Measurements from ENCODE around the gene CDH23. TPM values are rescaled to one million over a fixed set of nuclear protein-coding genes. Genes with fewer than 3 reads are reported as not detected.

CDH23 gene
- total RNA-seq, 1 donor from 2014 or later, result 0.29 TPM

GRCh38 chr10:71562904-71563303 is 166.2 kb downstream of the CDH23 start:
- ChIA-PET CTCF (interaction anchor here (1.4 kb wide), 1 partner anchor 178 kb away, joined by 3 read pairs; no protein-coding TSS in a partner anchor), POLR2A (no interaction called here)
- DNase-seq (no peak), ATAC-seq (ENCODE audit: low read depth) (no peak)
- H3K27me3 Mint-ChIP-seq, result peaks cover 29% of the 10 kb centered on the region
- no peaks in the 10 kb centered on the region for H3K4me1 Mint-ChIP-seq
- TF ChIP-seq, protein P1, sequence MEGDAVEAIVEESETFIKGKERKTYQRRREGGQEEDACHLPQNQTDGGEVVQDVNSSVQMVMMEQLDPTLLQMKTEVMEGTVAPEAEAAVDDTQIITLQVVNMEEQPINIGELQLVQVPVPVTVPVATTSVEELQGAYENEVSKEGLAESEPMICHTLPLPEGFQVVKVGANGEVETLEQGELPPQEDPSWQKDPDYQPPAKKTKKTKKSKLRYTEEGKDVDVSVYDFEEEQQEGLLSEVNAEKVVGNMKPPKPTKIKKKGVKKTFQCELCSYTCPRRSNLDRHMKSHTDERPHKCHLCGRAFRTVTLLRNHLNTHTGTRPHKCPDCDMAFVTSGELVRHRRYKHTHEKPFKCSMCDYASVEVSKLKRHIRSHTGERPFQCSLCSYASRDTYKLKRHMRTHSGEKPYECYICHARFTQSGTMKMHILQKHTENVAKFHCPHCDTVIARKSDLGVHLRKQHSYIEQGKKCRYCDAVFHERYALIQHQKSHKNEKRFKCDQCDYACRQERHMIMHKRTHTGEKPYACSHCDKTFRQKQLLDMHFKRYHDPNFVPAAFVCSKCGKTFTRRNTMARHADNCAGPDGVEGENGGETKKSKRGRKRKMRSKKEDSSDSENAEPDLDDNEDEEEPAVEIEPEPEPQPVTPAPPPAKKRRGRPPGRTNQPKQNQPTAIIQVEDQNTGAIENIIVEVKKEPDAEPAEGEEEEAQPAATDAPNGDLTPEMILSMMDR (IDR thresholded peaks at IDR 0.05), result no peak
- H3K9me3 Mint-ChIP-seq, result no peaks in the 10 kb centered on the region
- no peak overlapping the region for H3K27ac Mint-ChIP-seq
- no peaks in the 10 kb centered on the region for H3K36me3 Mint-ChIP-seq (ENCODE audit: low read depth)
- no peak overlapping the region for H3K4me3 Mint-ChIP-seq
- intact Hi-C loops (cut with micrococcal nuclease), result no loop called here

GRCh38 chr10:71564194-71564820 is 167.6 kb downstream of the CDH23 start:
- ATAC-seq (ENCODE audit: low read depth), result no peak
- CTCF ChIA-PET, result interaction anchor here (1.4 to 1.6 kb wide), 2 partner anchors 179 to 180 kb away, joined by 3 to 5 read pairs; no protein-coding TSS in a partner anchor

DNA sequence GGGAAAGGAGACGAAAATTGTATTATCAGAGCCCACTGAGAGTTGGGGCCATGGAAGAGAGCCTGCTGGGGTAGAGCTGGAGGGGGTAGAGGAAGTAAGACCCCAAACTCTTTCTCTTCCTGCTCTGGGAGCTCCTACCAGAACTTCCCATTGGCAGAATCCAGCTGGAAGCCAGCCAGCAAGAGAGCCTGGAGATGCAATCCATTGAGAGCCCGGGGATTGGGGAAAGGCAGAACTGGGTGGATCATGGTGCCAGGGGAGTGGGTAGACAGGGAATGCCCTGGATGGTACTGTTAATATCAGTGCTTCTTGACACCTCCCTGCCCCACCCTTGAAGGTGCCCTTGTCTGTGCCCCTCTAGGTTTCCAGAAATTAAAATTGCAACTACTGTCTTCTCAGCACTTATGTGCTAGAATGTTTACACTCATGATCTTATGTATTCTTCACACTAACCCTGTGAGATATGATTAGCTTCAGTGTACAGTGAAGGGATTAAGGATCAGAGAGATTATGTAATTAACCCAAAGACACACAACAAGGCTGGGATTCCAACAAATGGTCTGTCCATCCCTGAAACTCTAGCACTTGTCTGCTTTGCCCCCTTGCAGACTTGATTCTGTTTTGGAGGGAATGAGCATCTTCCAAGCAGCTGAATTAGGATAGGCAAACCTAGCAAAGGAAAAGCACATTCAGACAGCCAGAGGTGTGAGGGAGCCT is 168.7 kb downstream of the CDH23 start:
- Mint-ChIP-seq H3K27me3 (peaks cover 16% of the 10 kb centered on the region), H3K9me3 (no peaks in the 10 kb centered on the region), H3K36me3 (ENCODE audit: low read depth) (no peaks in the 10 kb centered on the region), H3K4me1 (no peaks in the 10 kb centered on the region), H3K4me3 (no peak overlapping the region), H3K27ac (no peak overlapping the region)
- ATAC-seq (ENCODE audit: low read depth) (no peak), DNase-seq (no peak)
- ChIA-PET POLR2A (no interaction called here), CTCF (interaction anchor here (1.6 to 7.3 kb wide), 2 partner anchors 181 to 250 kb away, joined by 5 to 109 read pairs; partner anchors contain the start of gene SLC29A3)
- intact Hi-C loops (cut with micrococcal nuclease), result no loop called here
- TF ChIP-seq, protein P1 (IDR thresholded peaks at IDR 0.05), result no peak

More at GRCh38 chr10:71564194-71564820, 167.6 kb downstream of the CDH23 start:
- no peaks in the 10 kb centered on the region for H3K4me1 Mint-ChIP-seq
- H3K27ac Mint-ChIP-seq, result no peak overlapping the region
- TF ChIP-seq, protein P1 (IDR thresholded peaks at IDR 0.05), result no peak
- intact Hi-C loops (cut with micrococcal nuclease), result no loop called here
- peaks cover 22% of the 10 kb centered on the region for H3K27me3 Mint-ChIP-seq
- DNase-seq, result no peak
- POLR2A ChIA-PET, result no interaction called here
- no peak overlapping the region for H3K4me3 Mint-ChIP-seq
- H3K9me3 Mint-ChIP-seq, result no peaks in the 10 kb centered on the region
- no peaks in the 10 kb centered on the region for H3K36me3 Mint-ChIP-seq (ENCODE audit: low read depth)

GRCh38 chr10:71567006-71567405 is 170.3 kb downstream of the CDH23 start:
- no peaks in the 10 kb centered on the region for H3K36me3 Mint-ChIP-seq (ENCODE audit: low read depth)
- ChIA-PET CTCF (interaction anchor here (3.8 to 7.3 kb wide), 2 partner anchors 184 to 251 kb away, joined by 48 to 109 read pairs; partner anchors contain the start of gene SLC29A3), POLR2A (no interaction called here)
- H3K4me1 Mint-ChIP-seq, result no peaks in the 10 kb centered on the region
- intact Hi-C loops (cut with micrococcal nuclease), result no loop called here
- peaks cover 8% of the 10 kb centered on the region for H3K27me3 Mint-ChIP-seq
- TF ChIP-seq, protein P1 (IDR thresholded peaks at IDR 0.05), result no peak
- H3K9me3 Mint-ChIP-seq, result no peaks in the 10 kb centered on the region
- DNase-seq (no peak), ATAC-seq (ENCODE audit: low read depth) (no peak)
- no peak overlapping the region for H3K4me3 Mint-ChIP-seq
- H3K27ac Mint-ChIP-seq, result no peak overlapping the region

- ChIA-PET POLR2A (interaction anchor here (0.6 kb wide), 1 partner anchor 155 kb away, joined by 3 read pairs; no protein-coding TSS in a partner anchor), CTCF (interaction anchor here (0.7 to 7.3 kb wide), 12 partner anchors 9 to 253 kb away, joined by 3 to 109 read pairs (median 8); partner anchors contain the start of genes CDH23 and SLC29A3)
- intact Hi-C loops (cut with micrococcal nuclease), result no loop called here
- Mint-ChIP-seq H3K36me3 (ENCODE audit: low read depth) (no peaks in the 10 kb centered on the region), H3K27ac (no peak overlapping the region), H3K9me3 (no peaks in the 10 kb centered on the region), H3K4me3 (no peak overlapping the region), H3K27me3 (peaks cover 6% of the 10 kb centered on the region), H3K4me1 (no peaks in the 10 kb centered on the region)
- DNase-seq, result no peak
- ATAC-seq (ENCODE audit: low read depth), result no peak
- TF ChIP-seq, protein P1 (IDR thresholded peaks at IDR 0.05), result no peak
Measured at GRCh38 chr10:71568896-71569492, 172.3 kb downstream of the CDH23 start.

Data from activated B cell treated with CpG ODN at 0.5 μM for 24 hours (primary cell).